ENCODE results near the gene XRCC4. TPM values are rescaled to one million over a fixed set of nuclear protein-coding genes. Genes with fewer than 3 reads are reported as not detected.

Gene XRCC4
- total and polyA plus RNA-seq, 7 donors: 4.6 to 11.3 (median 7.6) TPM

GRCh38 chr5:83285661-83286398, 208.5 kb downstream of the XRCC4 start:
- Histone ChIP-seq H3K4me3 (no peak overlapping the region), H3K36me3 (no peaks in the 10 kb centered on the region), H3K9me3 (no peaks in the 10 kb centered on the region), H3K27me3 (no peaks in the 10 kb centered on the region), H3K4me1 (no peaks in the 10 kb centered on the region), H3K27ac (no peak overlapping the region)
- 88 to 90% methylated on average over 7 of the region's 7 CpGs for WGBS, 2 donors
- DNase-seq: no peak
- intact Hi-C loops (cut with DNase I): no loop called here
- TF ChIP-seq POLR2AphosphoS5 (IDR thresholded peaks at IDR 0.05): no peak
- TF ChIP-seq EP300 (IDR thresholded peaks at IDR 0.05): no peak
- no peak for TF ChIP-seq CTCF (IDR thresholded peaks at IDR 0.05)

GRCh38 chr5:83294246-83294645, 216.9 kb downstream of the XRCC4 start:
- H3K9me3 ChIP-seq: peaks cover 0 to 3% (median 0%) of the 10 kb centered on the region in 4 donors
- 87% methylated on average over 2 of the region's 2 CpGs for WGBS, 2 donors
- no peak overlapping the region for H3K4me3 ChIP-seq
- DNase-seq: no peak
- no peaks in the 10 kb centered on the region for H3K36me3 ChIP-seq
- H3K27me3 ChIP-seq: no peaks in the 10 kb centered on the region
- no peak overlapping the region for H3K27ac ChIP-seq
- TF ChIP-seq EP300 (IDR thresholded peaks at IDR 0.05) (no peak), POLR2A (IDR thresholded peaks at IDR 0.05) (no peak), CTCF (IDR thresholded peaks at IDR 0.05) (no peak), POLR2AphosphoS5 (IDR thresholded peaks at IDR 0.05) (no peak)
- intact Hi-C loops (cut with DNase I): no loop called here
- no peaks in the 10 kb centered on the region for H3K4me1 ChIP-seq

- Histone ChIP-seq H3K27ac (no peak overlapping the region), H3K4me3 (no peak overlapping the region), H3K4me1 (no peaks in the 10 kb centered on the region), H3K27me3 (no peaks in the 10 kb centered on the region), H3K36me3 (no peaks in the 10 kb centered on the region), H3K9me3 (peaks cover 0 to 5% (median 0%) of the 10 kb centered on the region in 4 donors)
- TF ChIP-seq EP300 (IDR thresholded peaks at IDR 0.05): no peak
- no peak for TF ChIP-seq POLR2A (IDR thresholded peaks at IDR 0.05)
- TF ChIP-seq POLR2AphosphoS5 (IDR thresholded peaks at IDR 0.05): no peak
- TF ChIP-seq CTCF (IDR thresholded peaks at IDR 0.05): no peak
- no peak for DNase-seq
- intact Hi-C loops (cut with DNase I): no loop called here
- WGBS, 2 donors: 89 to 93% methylated on average over 2 of the region's 2 CpGs
Measured at GRCh38 chr5:83299353-83299752, 222.0 kb downstream of the XRCC4 start.

GRCh38 chr5:83306572-83307241, 229.4 kb downstream of the XRCC4 start:
- peak; percentile 76 for DNase-seq
- 31 to 39% methylated on average over 3 of the region's 3 CpGs for WGBS, 2 donors
- no peaks in the 10 kb centered on the region for H3K4me1 ChIP-seq
- TF ChIP-seq CTCF (IDR thresholded peaks at IDR 0.05): no peak
- TF ChIP-seq POLR2AphosphoS5 (IDR thresholded peaks at IDR 0.05): peak in 2 of 4 donors; percentile 40 to 58
- intact Hi-C loops (cut with DNase I): no loop called here
- no peaks in the 10 kb centered on the region for H3K27me3 ChIP-seq
- H3K9me3 ChIP-seq: no peaks in the 10 kb centered on the region
- peak overlapping the region in 2 of 4 donors; percentile 34 to 43 for H3K27ac ChIP-seq
- no peak overlapping the region for H3K4me3 ChIP-seq
- H3K36me3 ChIP-seq: no peaks in the 10 kb centered on the region

Measured in sigmoid colon (tissue), 7 donors.